GM12891 (cell line): Measurements from ENCODE around the gene STK11IP.

Experiments
- PAX5 ChIP-seq: IDR thresholded peaks from 2 replicates; pipeline ENCODE4 v1.6.1; 2011; ENCODE audit warnings: low read length, moderate library complexity, mild to moderate bottlenecking; ENCODE audit not compliant: insufficient read depth, severe bottlenecking
- POLR2A ChIP-seq: IDR thresholded peaks from 2 replicates; pipeline ENCODE4 v1.6.1; 2011; ENCODE audit warnings: low read depth, low read length, control low read depth
- POLR2AphosphoS5 ChIP-seq: IDR thresholded peaks from 2 replicates; pipeline ENCODE4 v1.6.1; 2011; ENCODE audit warnings: low read depth, low read length, control low read depth
- POU2F2 ChIP-seq: IDR thresholded peaks from 2 replicates; pipeline ENCODE4 v1.6.1; 2011; ENCODE audit warnings: low read depth, mild to moderate bottlenecking, control low read depth, low read length, moderate library complexity
- SPI1 ChIP-seq: IDR thresholded peaks from 2 replicates; pipeline ENCODE4 v1.6.1; 2011; ENCODE audit warnings: low read depth, low read length, control low read depth
- TAF1 ChIP-seq: IDR thresholded peaks from 2 replicates; pipeline ENCODE4 v1.6.1; 2011; ENCODE audit warnings: low read depth, low read length, control low read depth

DNA sequence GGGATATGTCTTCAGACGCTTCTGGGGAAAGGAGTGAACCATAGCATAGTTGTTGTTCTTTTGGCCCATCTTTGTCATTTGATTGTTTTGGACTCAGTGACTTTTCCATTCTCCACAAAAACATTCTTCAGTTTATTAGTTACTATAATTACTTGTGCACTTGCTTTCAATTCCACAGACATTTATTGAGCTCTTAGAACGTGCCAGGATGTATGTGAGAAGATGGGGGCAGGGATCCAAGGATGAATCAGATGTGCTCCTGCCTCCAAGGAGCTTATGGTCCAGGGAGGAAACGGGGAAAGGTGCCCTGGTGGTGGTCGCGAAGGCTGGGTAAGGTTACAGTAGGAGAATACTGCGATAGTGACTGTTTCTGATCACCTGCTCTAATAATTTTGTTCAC lies 22.9 kb downstream of the STK11IP start:
- no peak for TF ChIP-seq POLR2AphosphoS5
- TF ChIP-seq POLR2A, result no peak
- no peak for TF ChIP-seq TAF1
- TF ChIP-seq SPI1, result no peak
- no peak for TF ChIP-seq POU2F2
- no peak for TF ChIP-seq PAX5
